HG03135 (cell line): Measurements from ENCODE around the gene METTL24.

ENCODE experiments used
- ATAC-seq: cut with Tn5 transposase; IDR thresholded peaks from one replicate; pipeline ENCODE4 v1.9.1; 2021; ENCODE audit warnings: mild to moderate bottlenecking, moderate library complexity; ENCODE audit not compliant: unreplicated experiment

METTL24 gene

DNA sequence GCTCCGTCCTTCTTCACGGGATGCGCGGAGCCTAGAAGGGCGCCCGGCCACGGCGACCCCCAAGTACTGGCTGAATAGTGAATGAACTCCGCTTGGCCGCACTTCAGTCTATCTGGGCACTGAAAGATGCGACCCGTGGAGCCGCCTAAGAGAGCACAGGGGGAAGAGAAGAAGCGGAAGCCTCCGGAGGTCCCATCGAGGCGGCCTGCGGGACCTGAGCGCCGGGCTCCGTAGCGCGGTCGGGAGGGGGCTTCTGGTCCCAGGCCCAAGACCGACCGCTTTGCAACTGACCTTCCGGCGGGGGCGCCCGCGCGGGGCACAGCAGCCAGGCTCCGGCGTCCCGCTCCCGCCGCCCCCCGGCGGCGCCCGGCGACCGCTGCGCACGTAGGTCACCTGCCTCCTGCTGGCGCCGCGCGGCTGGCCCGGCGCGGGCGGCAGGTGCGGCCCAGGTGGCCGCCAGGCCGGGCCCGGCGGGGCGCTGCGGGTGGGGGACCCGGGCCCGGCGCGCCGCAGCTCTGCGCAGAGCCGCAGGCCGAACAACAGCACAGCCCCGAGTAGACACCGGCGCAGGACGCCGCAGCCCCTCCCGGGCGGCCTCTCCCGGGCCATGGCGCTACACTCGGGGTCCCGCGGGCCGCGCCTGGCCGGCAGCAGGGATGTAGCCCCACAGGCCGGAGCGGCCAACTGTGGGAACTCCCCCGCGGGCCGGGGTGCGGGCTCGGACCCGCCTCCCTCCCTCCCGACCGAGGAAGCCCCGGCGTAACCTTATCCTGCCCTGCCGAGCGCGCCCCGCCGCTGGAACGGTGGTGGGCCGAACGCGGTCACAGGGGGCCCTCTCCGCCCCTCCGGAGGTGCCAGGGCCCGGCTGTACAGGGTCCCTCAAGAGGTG, at the start of gene METTL24:
TSS of gene METTL24 (minus strand) at position 686 of the 889 bp plus-strand sequence. CDS start at position 609, 77 bp downstream.
- no peak for ATAC-seq

GRCh38 chr6:110404607-110405006, 46.5 kb upstream of the METTL24 start:
- ATAC-seq: no peak

- ATAC-seq: no peak
Observed at GRCh38 chr6:110401585-110402176, 43.5 kb upstream of the METTL24 start.

GRCh38 chr6:110400208-110400607, 42.1 kb upstream of the METTL24 start:
- ATAC-seq: no peak

DNA sequence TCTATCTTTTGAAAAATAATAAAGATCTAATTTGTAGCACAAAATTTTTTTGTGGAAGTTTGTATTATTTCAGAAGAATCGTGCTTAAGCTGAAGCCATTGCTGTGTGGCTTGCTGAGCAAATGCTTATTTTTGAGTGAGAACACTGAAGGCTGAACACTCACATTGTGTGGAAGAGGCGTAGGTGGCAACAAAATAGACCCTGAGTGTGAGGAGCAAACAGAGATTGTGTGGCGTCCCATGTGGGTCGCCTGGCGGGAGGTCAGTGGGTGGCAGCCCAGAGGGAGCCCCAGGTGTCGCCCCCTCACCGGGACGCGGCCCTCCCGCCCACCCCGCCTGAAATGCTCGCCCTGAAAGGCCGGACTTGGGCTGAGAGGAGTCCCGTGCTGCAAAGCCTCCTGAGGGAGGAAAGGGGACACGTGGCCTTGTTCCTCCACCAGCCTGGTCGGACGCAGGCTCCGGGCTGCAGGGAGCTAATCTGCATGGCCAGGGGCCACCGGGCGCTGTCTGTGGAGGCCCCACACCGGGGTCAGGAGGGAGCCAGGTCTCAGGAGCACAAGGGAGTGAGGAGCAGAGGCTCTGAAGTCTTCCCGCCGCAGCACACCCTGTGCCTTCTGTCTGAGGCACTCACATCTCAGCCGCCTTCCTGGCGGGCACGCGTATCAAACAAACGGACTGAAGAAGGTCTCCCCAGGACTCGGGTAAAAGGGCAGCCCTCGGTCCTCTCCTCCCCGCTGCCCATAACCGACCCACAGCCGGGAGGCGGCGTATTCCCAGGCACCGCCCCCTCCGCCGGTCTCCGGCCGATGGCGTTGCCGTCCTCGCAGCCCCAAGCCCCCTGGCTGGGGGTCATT, 41.3 kb upstream of the METTL24 start:
- no peak for ATAC-seq

- ATAC-seq: no peak
Observed at GRCh38 chr6:110398778-110399177, 40.6 kb upstream of the METTL24 start.

GRCh38 chr6:110395221-110395620, 37.1 kb upstream of the METTL24 start:
- no peak for ATAC-seq

GRCh38 chr6:110394409-110394808, 36.3 kb upstream of the METTL24 start:
- no peak for ATAC-seq

DNA sequence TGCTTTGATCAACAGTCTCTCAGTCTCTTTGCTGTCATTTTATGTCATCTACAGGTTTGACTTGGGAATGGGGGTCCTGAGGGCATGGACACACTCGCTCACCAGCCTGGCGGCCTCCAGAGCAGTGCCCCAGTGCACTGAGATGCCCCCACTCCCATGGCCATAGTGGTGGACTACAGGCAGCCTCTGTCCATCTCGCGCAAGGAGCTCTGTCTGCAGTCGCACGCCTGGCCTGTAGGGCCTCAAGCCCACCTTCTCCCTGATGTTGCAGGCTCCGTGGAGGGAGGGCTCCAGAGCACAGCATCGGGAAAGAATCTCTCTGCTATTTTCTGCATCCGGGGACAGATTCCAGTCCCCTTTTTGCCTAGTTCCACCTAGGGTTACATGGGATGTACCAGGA, 34.6 kb upstream of the METTL24 start:
- ATAC-seq: no peak

DNA sequence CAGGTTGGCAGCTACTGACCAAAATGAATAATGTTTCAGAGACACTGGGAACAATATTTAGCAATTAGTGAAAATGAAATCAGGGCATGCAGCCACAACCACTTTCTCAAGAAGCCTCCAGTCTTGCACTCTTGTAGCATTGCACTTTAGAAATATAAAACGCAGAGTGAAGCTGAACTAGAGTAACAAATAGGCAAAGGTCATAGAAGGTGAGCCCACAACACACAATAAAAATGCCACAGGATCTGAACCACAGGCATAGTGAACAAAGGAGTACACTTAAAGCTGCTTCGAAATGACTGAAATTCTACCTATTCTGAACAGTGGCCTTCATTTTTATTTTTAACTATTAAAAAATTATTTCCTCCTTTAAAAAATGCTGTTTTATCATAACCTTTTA, 32.3 kb upstream of the METTL24 start:
- no peak for ATAC-seq

GRCh38 chr6:110389689-110390382, 31.7 kb upstream of the METTL24 start:
- no peak for ATAC-seq

DNA sequence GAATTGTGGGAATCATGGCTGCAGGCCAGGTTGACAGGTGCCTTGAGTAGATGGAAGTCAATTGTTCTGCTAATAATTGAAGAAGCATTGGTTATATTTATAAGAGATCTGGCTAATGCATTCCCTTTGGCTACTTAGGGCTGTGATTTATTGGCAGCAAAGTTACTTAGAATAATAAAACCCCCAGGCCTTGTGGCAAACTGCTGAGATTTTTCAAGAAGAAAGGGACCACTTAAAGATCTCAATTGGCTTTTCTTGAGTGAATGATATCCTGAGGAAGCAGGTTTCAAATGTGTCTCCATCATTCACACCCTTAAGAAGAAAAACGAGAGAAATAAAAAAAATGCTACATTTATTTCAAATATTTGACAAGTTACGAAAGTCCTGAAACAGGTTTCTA, 29.8 kb upstream of the METTL24 start:
- ATAC-seq: no peak

DNA sequence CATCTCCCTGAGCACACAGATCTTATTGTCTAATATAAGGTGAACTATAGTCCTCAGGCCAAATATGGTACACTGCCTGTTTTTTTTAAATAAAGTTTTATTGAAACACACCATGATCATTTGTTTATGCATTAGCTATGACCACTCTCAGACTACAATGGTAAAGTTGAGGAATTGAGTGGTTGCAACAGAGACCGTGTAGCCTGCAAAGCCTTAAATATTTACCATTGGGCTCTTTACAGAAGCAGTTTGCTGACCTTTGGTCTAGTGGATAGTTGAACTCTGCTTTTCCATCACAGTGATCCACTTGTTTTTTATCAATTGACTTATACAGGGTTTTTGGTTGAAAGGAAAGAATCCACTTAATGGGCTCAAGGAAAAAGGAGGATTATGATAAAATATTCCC, 27.3 kb upstream of the METTL24 start:
- no peak for ATAC-seq

GRCh38 chr6:110378552-110378951, 20.4 kb upstream of the METTL24 start:
- ATAC-seq: no peak

DNA sequence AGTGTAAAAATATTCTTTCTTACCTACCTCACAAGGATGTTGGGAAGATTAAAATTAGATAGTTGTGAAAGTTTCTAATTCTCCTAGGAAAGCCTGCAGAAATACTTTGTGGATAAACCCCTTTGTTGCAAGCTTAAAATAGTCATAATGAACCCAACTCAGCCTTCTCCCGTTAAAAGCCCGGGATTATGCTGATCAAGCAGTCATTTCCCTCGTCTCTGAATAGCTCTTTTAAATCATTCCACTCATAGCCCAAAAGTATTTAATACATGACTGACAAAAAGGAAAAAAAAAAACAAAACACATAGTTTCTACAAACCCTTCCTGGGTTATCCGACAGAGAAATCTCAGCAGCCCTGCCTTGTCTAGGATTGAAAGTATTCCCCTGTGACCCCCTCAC, 10.9 kb upstream of the METTL24 start:
- ATAC-seq: no peak

DNA sequence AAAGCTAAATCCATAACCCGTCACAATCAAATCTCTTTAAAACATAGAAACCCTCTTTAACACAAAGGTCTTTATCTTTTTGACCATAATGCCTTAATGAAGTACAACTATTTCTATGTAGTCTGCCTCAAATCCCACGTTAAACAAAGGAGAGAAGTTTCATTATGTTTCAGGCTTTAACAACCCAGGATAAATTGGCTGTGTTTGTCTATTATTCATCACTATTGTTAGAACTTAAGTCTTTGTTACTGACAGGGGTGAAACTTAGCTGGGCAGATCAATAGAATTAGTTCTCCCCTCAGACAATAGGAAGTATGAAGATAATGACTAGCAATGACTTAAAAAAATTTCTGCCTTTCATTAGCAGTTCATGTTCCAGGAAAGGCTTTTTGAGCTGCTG, 10.1 kb upstream of the METTL24 start:
- no peak for ATAC-seq

DNA sequence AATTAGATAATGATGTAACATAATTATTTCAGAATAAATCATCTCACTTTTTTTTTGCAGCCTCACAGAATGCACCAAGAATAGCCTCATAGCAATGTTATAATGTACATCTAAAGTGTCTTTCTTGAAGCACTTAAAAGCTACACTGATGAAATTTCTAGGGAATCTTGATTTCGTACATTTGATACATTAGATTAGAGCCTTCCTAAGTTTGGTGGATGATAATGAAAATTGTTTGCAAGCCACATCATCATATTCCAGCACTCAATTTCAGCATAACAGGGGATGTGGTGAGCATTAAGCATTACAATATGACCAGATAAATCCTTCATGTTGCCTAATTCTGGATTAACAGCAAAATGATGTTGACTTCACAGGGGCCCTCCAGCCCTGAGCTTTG, 9.7 kb upstream of the METTL24 start:
- no peak for ATAC-seq

GRCh38 chr6:110366975-110367374, 8.8 kb upstream of the METTL24 start:
- no peak for ATAC-seq

GRCh38 chr6:110366256-110366655, 8.1 kb upstream of the METTL24 start:
- no peak for ATAC-seq

DNA sequence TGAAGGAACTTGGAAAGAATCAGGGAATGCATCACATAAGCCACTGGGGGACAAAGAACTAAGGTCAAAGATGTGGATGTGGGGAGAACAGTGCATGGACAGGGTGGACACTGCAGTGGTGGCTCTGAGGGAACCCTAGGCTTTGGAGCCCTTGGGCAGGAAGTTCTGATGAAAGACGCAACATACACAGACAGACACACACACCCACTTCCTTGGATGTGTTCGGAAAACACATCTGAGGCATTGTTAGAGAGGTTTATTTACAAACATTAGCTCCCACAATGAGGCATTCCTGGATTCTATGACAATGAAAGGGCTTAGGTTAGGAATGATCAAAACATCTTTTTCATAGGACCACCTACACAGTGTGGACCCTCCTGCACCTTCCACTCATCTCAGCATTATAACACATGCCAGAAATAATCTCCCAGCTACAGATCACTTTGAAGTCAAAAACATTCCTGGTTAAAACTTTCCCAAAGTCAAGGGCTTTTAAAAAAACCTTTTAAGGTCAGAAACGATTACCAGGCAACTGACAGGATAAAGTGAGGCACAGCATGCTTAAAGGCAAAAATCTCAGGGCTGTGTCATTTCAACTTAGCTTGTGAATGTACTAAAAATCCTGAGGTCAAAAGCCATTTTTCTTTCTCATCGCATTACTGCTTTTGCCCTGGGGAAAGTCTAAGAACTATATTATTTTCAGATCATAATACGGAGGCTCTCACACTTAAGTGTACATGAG, 6.4 kb upstream of the METTL24 start:
- ATAC-seq: no peak
